Endothelial cell of umbilical vein (primary cell): ENCODE measurements around the gene NAPA. TPM values are rescaled to one million over a fixed set of nuclear protein-coding genes. Genes with fewer than 3 reads are reported as not detected.

Source experiments
- BruUV-seq: library from RNA; stranded (reverse); fragments of 400-500 nt; replicated peaks from 2 replicates; lab custom pipeline; 2021; lab: Mats Ljungman, UMichigan
- CTCF ChIA-PET: fragments of 300-600, 350-600 bp; sonication (Branson Sonifier 250); formaldehyde crosslinking; loops from one replicate; lab custom pipeline; 2021; ENCODE audit warnings: antibody characterized with exemption, inconsistent platforms; lab: Charles Lee
- POLR2A ChIA-PET: fragments of 300-600, 350-600 bp; sonication (Branson Sonifier 250); formaldehyde crosslinking; loops from one replicate; lab custom pipeline; 2021; ENCODE audit warnings: antibody characterized with exemption, inconsistent platforms; lab: Charles Lee
- DNase-seq: peaks from one replicate; pipeline ENCODE4 v3.0.0-alpha.2; 2011; ENCODE audit warnings: low read depth, low spot score
- FAIRE-seq: peaks from 2 replicates; lab custom pipeline; 2011; peaks lifted over from hg19 to GRCh38; lab: Jason Lieb, UNC
- H2AFZ ChIP-seq: 2 replicates; pipeline ENCODE4 v1.6.0; 2012; ENCODE audit warnings: low read depth, low read length, control low read depth, inconsistent platforms
- H3K27ac ChIP-seq: 2 replicates; pipeline ENCODE4 v1.5.1; 2011; ENCODE audit warnings: low read depth, mild to moderate bottlenecking, control low read depth, low read length, moderate library complexity; ENCODE audit not compliant: insufficient read depth
- H3K27me3 ChIP-seq, 2 experiments: 2 replicates each; pipeline versions ENCODE4 v1.6.0 to v1.6.1; 2011; ENCODE audit warnings: low read length in 2 of 2, mixed read lengths in 1 of 2; ENCODE audit not compliant: control insufficient read depth in 2 of 2, insufficient read depth in 2 of 2
- H3K36me3 ChIP-seq, 2 experiments: 2 replicates in 1 of 2; 3 replicates in 1 of 2; pipeline ENCODE4 v1.5.1; 2011; ENCODE audit warnings: low read length in 2 of 2, mild to moderate bottlenecking in 1 of 2, moderate library complexity in 1 of 2; ENCODE audit not compliant: control insufficient read depth in 2 of 2, insufficient read depth in 2 of 2; ENCODE audit errors: extremely low read depth in 1 of 2
- H3K4me1 ChIP-seq: 3 replicates; pipeline ENCODE4 v1.5.1; 2011; ENCODE audit warnings: mild to moderate bottlenecking, low read length; ENCODE audit not compliant: control insufficient read depth, insufficient read depth; ENCODE audit errors: extremely low read depth
- H3K4me2 ChIP-seq: 2 replicates; pipeline ENCODE4 v1.6.1; 2011; ENCODE audit warnings: low read length, control low read depth, mixed read lengths; ENCODE audit not compliant: insufficient read depth
- H3K4me3 ChIP-seq, 3 experiments: fragments of 200-600 bp in 1 of 3; sonication (generic), shearing (Covaris generic) in 1 of 3; replicated peaks in 1 of 3; 2 replicates each; pipeline ENCODE4 v1.5.1; 2011 to 2016; ENCODE audit warnings: control low read depth in 3 of 3, low read length in 3 of 3, mild to moderate bottlenecking in 2 of 3, inconsistent platforms in 1 of 3, low read depth in 1 of 3, moderate library complexity in 1 of 3; ENCODE audit not compliant: insufficient read depth in 1 of 3
- H3K79me2 ChIP-seq: 2 replicates; pipeline ENCODE4 v1.6.0; 2012; ENCODE audit warnings: low read length, inconsistent platforms; ENCODE audit not compliant: control insufficient read depth, insufficient read depth
- H3K9ac ChIP-seq: replicated peaks from 2 replicates; pipeline ENCODE3; 2011; ENCODE audit warnings: low read length, control low read depth; ENCODE audit not compliant: insufficient read depth; ENCODE audit errors: extremely low read depth
- H3K9me1 ChIP-seq: replicated peaks from 3 replicates; pipeline ENCODE4 v1.6.0; 2011; ENCODE audit warnings: mild to moderate bottlenecking, low read length; ENCODE audit not compliant: control insufficient read depth, insufficient read depth; ENCODE audit errors: extremely low read depth
- H3K9me3 ChIP-seq: replicated peaks from 2 replicates; pipeline ENCODE4 v1.5.1; 2012; ENCODE audit warnings: low read length, inconsistent platforms; ENCODE audit not compliant: control insufficient read depth, insufficient read depth
- H4K20me1 ChIP-seq: replicated peaks from 2 replicates; pipeline ENCODE3; 2011; ENCODE audit warnings: mild to moderate bottlenecking, low read length; ENCODE audit not compliant: control insufficient read depth, insufficient read depth; ENCODE audit errors: extremely low read depth
- CTCF ChIP-seq, 2 donors: IDR thresholded peaks; 1 replicate in 1 of 2; 2 replicates in 1 of 2; pipeline ENCODE4 v1.5.1; 2011; ENCODE audit warnings: low read length in 2 of 2, mild to moderate bottlenecking in 2 of 2, moderate library complexity in 2 of 2, control low read depth in 1 of 2, inconsistent platforms in 1 of 2, low read depth in 1 of 2; ENCODE audit not compliant: insufficient read depth in 1 of 2; ENCODE audit errors: extremely low read depth in 1 of 2
- EZH2 ChIP-seq: IDR thresholded peaks from 2 replicates; pipeline ENCODE4 v1.6.1; 2012; ENCODE audit warnings: borderline replicate concordance, low read depth, mild to moderate bottlenecking, moderate library complexity, low read length, inconsistent platforms; ENCODE audit not compliant: severe bottlenecking
- FOS ChIP-seq: IDR thresholded peaks from 2 replicates; pipeline ENCODE4 v1.6.1; 2011; ENCODE audit warnings: mild to moderate bottlenecking, low read length, moderate library complexity, borderline replicate concordance; ENCODE audit not compliant: insufficient read depth
- GATA2 ChIP-seq: IDR thresholded peaks from 2 replicates; pipeline ENCODE4 v1.7.0; 2011; ENCODE audit warnings: low read depth, mild to moderate bottlenecking, moderate library complexity, mixed read lengths, low read length; ENCODE audit not compliant: insufficient read length, insufficient read depth
- JUN ChIP-seq: IDR thresholded peaks from 2 replicates; pipeline ENCODE4 v1.6.1; 2011; ENCODE audit warnings: borderline replicate concordance, low read depth; ENCODE audit not compliant: insufficient read length, insufficient read depth
- MAX ChIP-seq: IDR thresholded peaks from 2 replicates; pipeline ENCODE4 v1.6.1; 2011; ENCODE audit not compliant: insufficient read depth, insufficient read length
- MYC ChIP-seq: IDR thresholded peaks from one replicate; pipeline ENCODE4 v1.6.1; 2011; ENCODE audit warnings: mild to moderate bottlenecking, low read depth, low read length
- POLR2A ChIP-seq: IDR thresholded peaks from 2 replicates; pipeline ENCODE4 v1.6.1; 2012; ENCODE audit warnings: low read depth, mild to moderate bottlenecking, control low read depth, low read length
- POLR2AphosphoS5 ChIP-seq: IDR thresholded peaks from 2 replicates; pipeline ENCODE4 v1.6.1; 2012; ENCODE audit warnings: low read depth, mild to moderate bottlenecking, control low read depth, low read length, moderate library complexity; ENCODE audit not compliant: insufficient read depth
- dilution Hi-C: fragments of 300-500 bp; cut with MboI; formaldehyde crosslinking; loops from one replicate; pipeline ENCODE4 v1.15.0; 2019; ENCODE audit warnings: low sequenced_read_pairs; ENCODE audit not compliant: extremely low pct_ligation_motif_present
- intact Hi-C: fragments of 100-400 bp; cut with micrococcal nuclease; formaldehyde crosslinking; loops from one replicate; pipeline ENCODE4 v1.10.0; 2022
- polyA plus RNA-seq, 4 experiments: library from polyadenylated mRNA; depleted of rRNA in 3 of 4; stranded (reverse) in 3 of 4; unstranded in 1 of 4; fragments of >200 nt; gene quantifications; 2 replicates each; pipeline versions ENCODE4 v1.2.1 to v1.2.3, GENCODE V29; 2011 to 2012; ENCODE audit warnings: missing spikeins in 1 of 4
- total RNA-seq: library from RNA; stranded (reverse); gene quantifications from 2 replicates; pipeline ENCODE4 v1.2.3, GENCODE V29; 2021

Gene NAPA
- total and polyA plus RNA-seq, 2 donors (not counting 3 experiments of a cell fraction or from before 2014, with no cell fraction given): 107 to 154 TPM

GRCh38 chr19:47471733-47472457 lies 43.0 kb downstream of the NAPA start, which contains the start of gene SLC8A2:
Gene SLC8A2, minus strand, starts transcription at chr19:47471893. Its CDS starts 5,490 bp downstream, at chr19:47466403.
- Histone ChIP-seq H3K36me3 (no peaks in the 10 kb centered on the region), H3K27me3 (peaks cover 23 to 28% of the 10 kb centered on the region in 2 experiments), H3K9me1 (no peaks in the 10 kb centered on the region), H3K9me3 (no peaks in the 10 kb centered on the region), H3K4me1 (no peaks in the 10 kb centered on the region), H4K20me1 (no peaks in the 10 kb centered on the region), H2AFZ (no peak within 1 kb of the TSS), H3K4me3 (no peak within 1 kb of the TSS), H3K9ac (no peak within 1 kb of the TSS), H3K79me2 (no peaks in the 10 kb centered on the region), H3K4me2 (no peak within 1 kb of the TSS), H3K27ac (no peak within 1 kb of the TSS)
- intact Hi-C loops (no loop called here), dilution Hi-C loops (no loop called here)
- no peak for TF ChIP-seq FOS
- no peak for TF ChIP-seq GATA2
- TF ChIP-seq MAX: no peak
- TF ChIP-seq POLR2A: no peak
- no peak for TF ChIP-seq CTCF (IDR thresholded peaks at IDR 0.05; ENCODE audit: extremely low read depth in 1 of 2, insufficient read depth in 1 of 2, low read depth in 1 of 2, low read length in 2 of 2)
- TF ChIP-seq EZH2: no peak
- TF ChIP-seq JUN: no peak
- no peak for TF ChIP-seq POLR2AphosphoS5
- no peak for TF ChIP-seq MYC
- CTCF ChIA-PET: interaction anchor here (0.8 kb wide), 1 partner anchor 12 kb away, joined by 3 read pairs; the partner anchor contains the start of gene KPTN
- DNase-seq (peak; percentile 46), FAIRE-seq (no peak)
- no TSS peak for BruUV-seq
- POLR2A ChIA-PET: interaction anchor here (0.5 kb wide), 1 partner anchor 9 kb away, joined by 5 read pairs; no protein-coding TSS in a partner anchor
